Body of pancreas (tissue), 4 donors: ENCODE measurements around the gene TIMELESS. TPM values are rescaled to one million over a fixed set of nuclear protein-coding genes. Genes with fewer than 3 reads are reported as not detected.
A peak's percentile ranks its signal among the peaks of the same experiment; 100 is the strongest.

ENCODE experiments used
- ATAC-seq: fragments of 150-250 bp; one replicate; pipeline ENCODE4 v1.9.1; 2016
- DNase-seq, 4 donors: peaks; one replicate each; pipeline ENCODE4 v3.0.0-alpha.2; 2019
- H3K27ac ChIP-seq, 4 donors: fragments of 200-600 bp; sonication (generic); 1 replicate in 3 of 4; 2 replicates in 1 of 4; pipeline versions ENCODE4 v1.5.1 to v1.6.1; 2016 to 2019; ENCODE audit warnings: mild to moderate bottlenecking in 1 of 4, mixed read lengths in 1 of 4, moderate library complexity in 1 of 4
- H3K27me3 ChIP-seq, 2 donors: fragments of 200-600 bp; sonication (generic); one replicate each; pipeline ENCODE4 v1.6.0; 2016; ENCODE audit warnings: mild to moderate bottlenecking in 1 of 2
- H3K36me3 ChIP-seq, 2 donors: fragments of 200-600 bp; sonication (generic); replicated peaks in 1 of 2; 2 replicates each; pipeline ENCODE4 v1.5.1; 2016; ENCODE audit warnings: low read depth in 2 of 2; ENCODE audit not compliant: insufficient read depth in 1 of 2
- H3K4me1 ChIP-seq: fragments of 200-600 bp; sonication (generic); one replicate; pipeline ENCODE4 v1.6.0; 2016
- H3K4me3 ChIP-seq, 2 donors: fragments of 200-600 bp; sonication (generic); 1 replicate in 1 of 2; 2 replicates in 1 of 2; pipeline ENCODE4 v1.5.1; 2016 to 2019
- H3K9me3 ChIP-seq, 3 donors: fragments of 200-600 bp; sonication (generic); 1 replicate in 2 of 3; 2 replicates in 1 of 3; pipeline ENCODE4 v1.5.1; 2016
- POLR2A ChIP-seq, 3 donors: fragments of 450-650 bp; IDR thresholded peaks; one replicate each; pipeline ENCODE4 v1.6.1; 2016; ENCODE audit warnings: antibody characterized with exemption in 3 of 3, mild to moderate bottlenecking in 2 of 3
- WGBS, 2 donors: methylation state at CpG; one replicate each; pipeline ENCODE4 v1.1.5; 2017; 5-methylcytosine and 5-hydroxymethylcytosine counted together
- intact Hi-C: fragments of 100-400 bp; cut with DNase I; formaldehyde crosslinking; loops from one replicate; pipeline ENCODE4 v1.15.1; 2023
- total RNA-seq, 2 donors: library from RNA; depleted of rRNA; stranded (reverse); fragments of >200 nt; gene quantifications; one replicate each; pipeline ENCODE4 v1.1.0, GENCODE V29; 2016
- TF ChIP-seq, protein P1 (sequence below), 7 experiments: fragments of 450-650 bp in 4 of 7; fragments of 200-600 bp in 3 of 7; sonication (generic) in 3 of 7; IDR thresholded peaks; one replicate each; pipeline ENCODE4 v1.5.1; 2016 to 2019; ENCODE audit warnings: antibody characterized with exemption in 7 of 7

TIMELESS gene
- total RNA-seq, 2 donors from 2014 or later: 4.7 to 6.9 TPM

DNA sequence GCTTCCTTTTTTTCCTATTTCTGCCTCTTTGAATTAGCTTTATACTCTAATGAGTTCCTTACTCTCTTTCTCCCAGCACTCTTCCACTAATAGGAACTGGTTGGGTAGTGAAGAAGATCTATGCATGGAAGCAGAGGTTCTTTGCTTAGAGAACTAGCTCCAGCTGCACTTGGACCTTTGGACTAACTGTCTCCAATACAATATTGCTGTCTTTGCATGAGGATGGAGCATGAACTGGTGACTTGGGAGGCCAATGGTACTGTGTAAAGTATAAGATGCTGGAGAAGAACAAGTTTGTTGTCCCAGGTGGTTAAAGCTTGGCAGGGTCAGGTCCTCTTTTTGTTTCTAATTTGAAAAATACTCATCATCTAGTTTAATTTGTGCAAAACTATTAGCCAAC is 41.1 kb upstream of the TIMELESS start:
- no peaks in the 10 kb centered on the region for H3K9me3 ChIP-seq
- intact Hi-C loops: no loop called here
- ATAC-seq (no peak), DNase-seq (no peak)
- no peak overlapping the region for H3K4me3 ChIP-seq
- TF ChIP-seq POLR2A (IDR thresholded peaks at IDR 0.05): no peak
- TF ChIP-seq, protein P1, sequence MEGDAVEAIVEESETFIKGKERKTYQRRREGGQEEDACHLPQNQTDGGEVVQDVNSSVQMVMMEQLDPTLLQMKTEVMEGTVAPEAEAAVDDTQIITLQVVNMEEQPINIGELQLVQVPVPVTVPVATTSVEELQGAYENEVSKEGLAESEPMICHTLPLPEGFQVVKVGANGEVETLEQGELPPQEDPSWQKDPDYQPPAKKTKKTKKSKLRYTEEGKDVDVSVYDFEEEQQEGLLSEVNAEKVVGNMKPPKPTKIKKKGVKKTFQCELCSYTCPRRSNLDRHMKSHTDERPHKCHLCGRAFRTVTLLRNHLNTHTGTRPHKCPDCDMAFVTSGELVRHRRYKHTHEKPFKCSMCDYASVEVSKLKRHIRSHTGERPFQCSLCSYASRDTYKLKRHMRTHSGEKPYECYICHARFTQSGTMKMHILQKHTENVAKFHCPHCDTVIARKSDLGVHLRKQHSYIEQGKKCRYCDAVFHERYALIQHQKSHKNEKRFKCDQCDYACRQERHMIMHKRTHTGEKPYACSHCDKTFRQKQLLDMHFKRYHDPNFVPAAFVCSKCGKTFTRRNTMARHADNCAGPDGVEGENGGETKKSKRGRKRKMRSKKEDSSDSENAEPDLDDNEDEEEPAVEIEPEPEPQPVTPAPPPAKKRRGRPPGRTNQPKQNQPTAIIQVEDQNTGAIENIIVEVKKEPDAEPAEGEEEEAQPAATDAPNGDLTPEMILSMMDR (IDR thresholded peaks at IDR 0.05): no peak
- H3K36me3 ChIP-seq: no peaks in the 10 kb centered on the region
- H3K27ac ChIP-seq: no peak overlapping the region
- H3K4me1 ChIP-seq: peaks cover 25% of the 10 kb centered on the region
- H3K27me3 ChIP-seq: no peaks in the 10 kb centered on the region

- Histone ChIP-seq H3K4me3 (peak within 1 kb of the TSS; percentile 60 to 65), H3K27ac (peak within 1 kb of the TSS; percentile 80 to 88 (median 82)), H3K36me3 (no peaks in the 10 kb centered on the region), H3K4me1 (peaks cover 25% of the 10 kb centered on the region), H3K9me3 (no peaks in the 10 kb centered on the region), H3K27me3 (no peaks in the 10 kb centered on the region)
- peak; percentile 94 for ATAC-seq
- intact Hi-C loops: no loop called here
- TF ChIP-seq, protein P1 (IDR thresholded peaks at IDR 0.05): peak in 1 of 7 experiments; percentile 6
- peak; percentile 77 to 90 (median 82) for TF ChIP-seq POLR2A (IDR thresholded peaks at IDR 0.05)
- peak; percentile 85 to 92 (median 86) for DNase-seq
- 10 to 20% methylated on average over 35 to 51 of the region's 59 CpGs for WGBS, 2 donors
Measured at GRCh38 chr12:56488041-56488955, 39.1 kb upstream of the TIMELESS start, which contains the start of gene GLS2. Gene GLS2, minus strand, starts transcription at chr12:56488161. Its CDS starts 43 bp downstream, at chr12:56488118.

GRCh38 chr12:56487448-56488040 is 38.3 kb upstream of the TIMELESS start:
- 4 to 8% methylated on average over 8 to 39 of the region's 44 CpGs for WGBS, 2 donors
- Histone ChIP-seq H3K27ac (peak overlapping the region; percentile 80 to 88 (median 82)), H3K4me1 (peaks cover 25% of the 10 kb centered on the region), H3K4me3 (peak overlapping the region; percentile 60 to 65), H3K36me3 (no peaks in the 10 kb centered on the region), H3K27me3 (no peaks in the 10 kb centered on the region), H3K9me3 (no peaks in the 10 kb centered on the region)
- no peak for TF ChIP-seq POLR2A (IDR thresholded peaks at IDR 0.05)
- TF ChIP-seq, protein P1 (IDR thresholded peaks at IDR 0.05): peak in 1 of 7 experiments; percentile 12
- peak; percentile 64 for ATAC-seq
- DNase-seq: peak; percentile 76 to 82 (median 80)
- intact Hi-C loops: no loop called here

GRCh38 chr12:56486694-56487093 is 37.5 kb upstream of the TIMELESS start:
- intact Hi-C loops: no loop called here
- Histone ChIP-seq H3K9me3 (no peaks in the 10 kb centered on the region), H3K4me3 (no peak overlapping the region), H3K4me1 (peaks cover 25% of the 10 kb centered on the region), H3K27me3 (no peaks in the 10 kb centered on the region), H3K27ac (peak overlapping the region in 2 of 4 donors; percentile 83 to 88), H3K36me3 (no peaks in the 10 kb centered on the region)
- WGBS, 2 donors: 81 to 89% methylated on average over 12 of the region's 12 CpGs
- TF ChIP-seq, protein P1 (IDR thresholded peaks at IDR 0.05): no peak
- TF ChIP-seq POLR2A (IDR thresholded peaks at IDR 0.05): no peak
- DNase-seq (no peak), ATAC-seq (no peak)
